ENCODE results near the gene MEIS1.
"Not testable (repeated sequence)": the region's sequence is repeated elsewhere in the genome, so short reads cannot be mapped to it uniquely, and the experiment has no call there.

MEIS1 gene

DNA sequence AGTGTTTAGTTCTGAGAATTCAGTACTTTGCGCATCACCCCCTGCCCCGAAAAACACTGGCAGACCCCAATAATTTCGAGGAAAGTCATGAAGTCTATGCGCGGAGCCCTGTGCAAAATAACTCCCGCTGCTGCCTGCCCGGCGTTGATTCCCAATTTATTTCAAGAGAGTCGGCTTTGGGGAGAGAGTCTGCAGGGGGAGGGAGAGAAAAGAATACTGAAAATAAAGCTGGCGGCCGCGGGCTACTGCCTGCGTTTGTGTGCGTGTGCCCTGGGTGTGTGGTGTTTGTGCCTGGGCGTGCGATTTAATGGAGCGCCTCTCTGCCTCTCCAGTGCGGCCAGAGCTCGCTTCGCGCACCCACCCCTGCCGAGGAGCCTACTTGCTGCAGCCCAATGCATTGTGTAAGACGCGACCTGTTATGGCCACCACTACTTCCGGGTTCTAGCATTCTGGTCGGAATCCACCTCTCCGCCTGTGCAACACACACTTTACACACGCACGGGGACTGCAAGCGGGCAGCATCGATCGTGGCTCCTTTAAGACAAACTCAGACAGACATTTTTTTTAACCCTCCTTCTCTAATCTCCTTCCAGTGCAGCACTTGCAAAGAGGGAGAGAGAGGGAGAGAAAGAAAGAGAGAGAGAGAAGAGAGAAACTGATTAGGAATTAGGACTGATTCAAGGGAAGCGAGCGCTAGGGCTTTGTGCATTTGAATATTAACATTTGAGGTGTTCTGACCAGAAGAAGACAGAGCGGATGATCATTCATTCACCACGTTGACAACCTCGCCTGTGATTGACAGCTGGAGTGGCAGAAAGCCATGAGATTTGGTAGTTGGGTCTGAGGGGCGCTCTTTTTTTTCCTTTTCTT is at the start of gene MEIS1:
TSS of gene MEIS1 (plus strand) at position 447 of the 870 bp plus-strand sequence. CDS start 732 bp downstream, outside the sequence.
- DNase-seq (ENCODE audit: low read depth, low spot score): no peak

DNA sequence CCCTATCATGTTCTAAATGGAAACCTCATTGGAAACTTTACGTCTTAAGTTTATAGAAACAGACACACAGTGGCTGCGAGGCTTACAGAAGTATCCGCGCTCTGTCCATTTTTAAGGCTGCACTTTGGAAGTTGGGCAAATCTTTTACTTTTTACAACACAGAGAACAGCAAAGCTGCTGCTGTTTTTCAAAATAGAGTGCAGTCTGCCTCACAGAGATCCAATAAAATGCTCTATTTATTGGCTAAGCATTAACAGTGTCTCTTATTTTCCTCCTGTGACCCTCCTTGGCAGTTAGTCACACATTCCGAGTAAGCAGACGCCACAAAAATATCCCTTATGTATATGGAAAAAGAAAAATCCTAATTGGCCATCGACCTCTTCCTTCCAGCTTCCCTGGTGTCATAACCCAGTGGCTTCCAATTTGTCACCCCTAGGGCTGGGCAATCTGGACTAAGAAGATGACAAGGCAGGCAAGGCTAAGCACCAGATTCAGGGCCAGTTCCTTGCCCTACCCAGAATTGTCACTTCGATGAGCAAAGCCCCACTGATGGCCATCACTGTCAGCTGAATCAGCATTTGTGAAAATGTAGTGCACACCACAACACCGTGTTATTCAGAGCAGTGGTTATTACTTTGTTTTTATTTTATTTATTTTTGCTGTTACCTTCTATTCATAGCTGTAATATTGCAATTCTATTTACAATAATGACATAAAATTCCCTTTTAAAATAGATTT is 47.7 kb upstream of the MEIS1 start:
- no peak for DNase-seq (ENCODE audit: low read depth, low spot score)

DNA sequence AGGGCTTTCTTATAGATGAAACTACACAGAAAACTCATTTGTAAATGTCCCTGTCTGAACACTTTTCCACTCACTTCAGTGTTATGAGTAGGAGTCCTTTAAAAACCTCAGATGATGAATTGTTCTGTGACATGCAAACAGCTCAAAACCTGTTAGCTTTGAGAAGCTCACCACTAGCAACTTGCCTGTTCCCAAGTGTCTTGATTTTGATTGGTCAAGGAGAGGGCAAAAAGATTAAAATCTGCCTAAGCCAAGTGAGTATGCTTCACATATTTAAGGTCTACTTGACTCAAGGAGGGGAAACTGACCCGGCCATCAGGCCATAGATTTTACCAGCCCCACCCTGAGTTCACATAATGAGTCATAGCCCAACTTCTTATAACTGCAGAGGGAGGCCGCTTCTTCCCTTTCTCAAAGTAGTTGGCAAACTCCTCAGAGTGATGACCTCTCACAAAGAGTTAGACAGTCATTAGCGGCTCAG is 45.2 kb upstream of the MEIS1 start:
- DNase-seq (ENCODE audit: low read depth, low spot score): no peak

DNA sequence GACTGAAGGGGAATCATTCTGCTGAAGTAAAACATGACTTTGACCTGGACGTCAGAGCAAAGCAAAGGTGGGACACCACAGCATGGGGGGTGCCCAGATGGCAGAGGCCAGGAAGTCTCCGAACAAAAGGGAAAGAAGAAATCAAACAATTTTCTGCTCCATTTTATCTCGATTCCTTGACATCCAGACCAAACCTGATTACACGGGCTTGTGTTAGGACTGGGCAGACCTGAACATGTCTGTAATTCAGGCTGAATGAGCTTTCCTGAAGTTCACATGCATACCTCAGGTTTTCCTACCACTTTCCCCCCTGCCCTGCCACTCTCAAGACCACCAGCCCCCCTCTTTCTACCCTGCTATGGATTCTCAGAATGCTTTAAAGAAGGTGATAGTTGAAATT is 44.8 kb upstream of the MEIS1 start:
- DNase-seq (ENCODE audit: low read depth, low spot score): no peak

DNA sequence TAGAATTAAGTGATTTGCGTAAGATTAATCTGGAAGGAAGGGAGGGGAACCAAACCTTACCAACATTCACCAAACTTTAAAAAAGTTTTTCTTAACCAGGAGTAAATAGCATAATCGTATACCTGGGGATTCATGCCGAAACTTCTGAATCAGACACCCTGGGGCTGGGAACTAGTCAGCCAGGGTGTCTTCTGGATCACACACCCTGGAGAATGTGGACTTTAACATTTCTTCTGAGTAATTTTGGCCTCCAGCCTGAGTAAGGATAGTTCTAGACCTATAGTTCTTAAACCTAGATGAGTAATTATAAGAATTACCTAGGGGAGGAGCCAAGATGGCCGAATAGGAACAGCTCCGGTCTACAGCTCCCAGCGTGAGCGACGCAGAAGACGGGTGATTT is 44.1 kb upstream of the MEIS1 start:
- DNase-seq (ENCODE audit: low read depth, low spot score): no peak

DNA sequence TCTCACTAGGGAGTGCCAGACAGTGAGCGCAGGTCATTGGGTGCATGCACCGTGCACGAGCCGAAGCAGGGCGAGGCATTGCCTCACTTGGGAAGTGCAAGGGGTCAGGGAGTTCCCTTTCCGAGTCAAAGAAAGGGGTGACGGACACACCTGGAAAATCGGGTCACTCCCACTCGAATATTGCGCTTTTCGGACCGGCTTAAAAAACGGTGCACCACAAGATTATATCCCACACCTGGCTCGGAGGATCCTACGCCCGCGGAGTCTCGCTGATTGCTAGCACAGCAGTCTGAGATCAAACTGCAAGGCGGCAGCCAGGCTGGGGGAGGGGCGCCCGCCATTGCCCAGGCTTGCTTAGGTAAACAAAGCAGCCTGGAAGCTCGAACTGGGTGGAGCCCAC is 43.7 kb upstream of the MEIS1 start:
- DNase-seq (ENCODE audit: low read depth, low spot score): not testable (repeated sequence)

DNA sequence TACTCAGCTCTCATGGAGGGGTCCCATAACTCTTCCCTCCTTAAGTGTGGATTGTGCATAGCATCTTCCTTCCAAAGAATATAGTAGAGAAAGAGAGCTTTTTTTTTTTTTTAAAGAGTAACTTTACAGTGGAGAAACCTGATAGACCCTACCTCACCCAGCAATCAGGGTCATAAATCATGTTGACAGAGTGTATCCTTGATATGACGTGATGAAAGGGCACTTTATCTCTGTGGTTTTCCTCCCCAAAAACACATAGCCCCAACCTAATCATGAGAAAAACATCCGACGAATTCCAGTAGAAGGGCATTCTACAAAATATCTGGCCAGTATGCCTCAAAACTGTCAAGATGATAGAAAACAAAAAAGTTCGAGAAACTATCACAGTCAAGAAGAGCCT is 29.5 kb upstream of the MEIS1 start:
- no peak for DNase-seq (ENCODE audit: low read depth, low spot score)

DNA sequence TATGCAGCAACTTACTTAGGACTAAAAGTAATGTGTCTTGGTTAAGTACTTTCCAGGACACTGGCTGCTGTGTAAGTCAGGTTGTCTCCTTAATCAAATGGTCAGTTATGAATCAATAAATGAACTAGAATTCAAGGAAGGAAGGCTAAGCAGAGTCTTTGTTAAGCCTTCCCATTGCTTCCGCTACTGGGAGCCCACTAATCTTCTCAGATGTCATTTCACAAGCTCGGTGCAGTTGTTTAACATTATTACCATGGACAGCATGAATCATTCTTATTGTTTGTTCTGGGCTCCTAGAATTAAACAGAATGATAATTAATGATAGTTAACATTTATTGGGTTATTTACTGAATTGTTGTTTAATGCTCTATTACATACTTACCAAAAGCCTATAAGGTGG is 26.0 kb upstream of the MEIS1 start:
- DNase-seq (ENCODE audit: low read depth, low spot score): no peak

DNA sequence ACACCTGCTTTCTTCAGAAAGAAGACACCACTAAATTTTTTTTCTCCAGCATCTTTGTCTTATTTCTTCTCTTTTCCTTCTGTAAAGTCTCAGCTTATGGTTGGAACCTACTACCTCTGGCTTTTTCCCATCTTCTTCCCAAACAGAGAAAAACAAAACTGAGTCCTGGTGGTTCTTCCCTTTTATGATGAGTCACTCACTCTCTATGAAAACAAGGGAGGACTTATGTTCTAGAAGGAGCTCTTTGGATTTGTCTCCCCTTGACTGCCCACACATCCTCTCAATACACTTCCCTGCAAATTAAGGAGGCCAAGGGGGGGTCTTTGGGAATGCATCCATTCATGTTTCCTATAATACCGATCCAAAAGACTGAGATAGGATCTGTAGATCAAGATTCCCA is 22.1 kb upstream of the MEIS1 start:
- DNase-seq (ENCODE audit: low read depth, low spot score): no peak

DNA sequence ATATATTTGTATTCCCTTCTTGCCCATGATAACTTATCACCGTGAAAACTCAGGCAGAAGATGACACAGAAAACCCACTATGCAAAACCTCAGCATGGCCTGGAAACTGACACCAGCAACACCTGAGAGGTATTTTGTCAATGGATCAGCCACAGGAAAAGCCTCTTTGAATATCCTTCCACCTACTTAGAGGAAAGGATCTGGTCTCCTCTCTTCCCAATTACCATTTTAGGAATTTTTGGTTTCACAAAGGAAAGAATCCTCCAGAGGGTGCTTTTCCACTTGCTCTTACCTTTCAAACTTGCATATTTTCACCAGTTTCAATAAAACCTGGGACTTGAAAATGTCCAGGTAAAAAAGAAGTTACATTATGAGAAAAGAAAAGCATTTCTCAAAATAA is 20.0 kb upstream of the MEIS1 start:
- DNase-seq (ENCODE audit: low read depth, low spot score): no peak

DNA sequence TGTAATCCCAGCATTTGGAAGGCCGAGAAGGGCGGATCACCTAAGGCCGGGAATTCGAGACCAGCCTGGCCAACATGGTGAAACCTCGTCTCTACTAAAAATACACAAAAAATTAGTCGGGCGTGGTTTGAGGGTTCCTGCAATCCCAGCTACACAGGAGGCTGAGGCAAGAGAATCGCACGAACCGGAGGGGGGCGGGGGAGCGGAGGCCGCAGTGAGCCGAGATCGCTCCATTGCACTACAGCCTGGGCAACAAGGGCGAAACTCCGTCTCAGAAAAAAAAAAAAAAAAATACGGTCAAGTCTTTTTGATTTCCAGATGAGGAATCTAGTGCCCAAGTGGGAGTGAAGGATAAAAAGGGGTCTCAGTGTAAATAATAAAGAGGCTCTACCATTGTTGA is 16.5 kb upstream of the MEIS1 start:
- no peak for DNase-seq (ENCODE audit: low read depth, low spot score)

DNA sequence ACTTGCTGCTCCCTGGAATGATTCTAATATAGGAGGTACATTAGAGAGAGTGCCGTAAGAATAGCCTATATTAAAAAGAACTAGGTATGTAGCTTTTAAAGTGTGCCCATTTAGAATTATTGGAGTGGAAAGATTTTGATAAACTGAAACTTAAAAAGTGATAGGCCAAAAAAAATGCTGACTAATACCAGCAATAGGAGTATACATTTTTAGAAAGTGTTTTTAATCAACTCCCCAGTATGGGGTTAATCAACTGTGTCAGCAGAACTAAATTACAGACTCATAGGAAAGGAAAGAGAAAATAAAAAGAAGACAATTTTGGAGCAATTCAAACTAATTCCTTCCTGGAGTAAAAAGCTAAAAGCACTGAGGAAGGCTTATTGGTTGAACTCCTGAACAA is 13.3 kb upstream of the MEIS1 start:
- DNase-seq (ENCODE audit: low read depth, low spot score): no peak

DNA sequence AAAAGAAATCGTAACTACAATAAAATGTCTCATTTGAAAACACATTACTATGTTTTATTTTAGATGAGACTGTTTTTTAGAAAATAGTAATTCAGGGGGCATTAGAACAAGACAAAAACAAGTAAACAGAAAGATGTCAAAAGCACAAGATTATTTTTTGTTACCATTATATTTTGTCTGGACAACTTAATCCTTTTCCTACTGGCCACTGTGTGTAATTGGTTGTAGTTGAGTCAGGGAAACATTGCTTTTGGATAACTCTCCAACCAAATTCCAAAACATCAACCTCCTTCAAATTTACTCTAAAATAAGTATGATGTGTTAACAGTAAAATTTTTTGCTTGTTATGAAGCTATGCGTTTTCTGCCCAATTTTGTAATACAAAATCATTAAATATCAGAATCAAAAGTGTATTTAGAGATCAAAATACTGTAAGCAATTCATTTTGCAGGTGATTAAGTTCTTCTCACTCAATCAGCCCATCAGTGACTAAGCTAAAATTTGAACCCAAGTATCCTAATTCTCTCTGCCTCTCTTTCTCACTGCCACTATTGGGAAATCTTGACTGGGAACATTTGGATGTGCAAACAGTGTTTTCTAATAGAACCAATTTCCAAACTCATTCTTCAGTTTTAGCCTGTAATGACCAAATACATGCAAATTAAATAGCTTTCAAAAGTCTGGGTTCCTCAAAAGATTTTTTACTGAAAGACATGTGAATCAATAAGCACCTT is 11.4 kb upstream of the MEIS1 start:
- no peak for DNase-seq (ENCODE audit: low read depth, low spot score)

DNA sequence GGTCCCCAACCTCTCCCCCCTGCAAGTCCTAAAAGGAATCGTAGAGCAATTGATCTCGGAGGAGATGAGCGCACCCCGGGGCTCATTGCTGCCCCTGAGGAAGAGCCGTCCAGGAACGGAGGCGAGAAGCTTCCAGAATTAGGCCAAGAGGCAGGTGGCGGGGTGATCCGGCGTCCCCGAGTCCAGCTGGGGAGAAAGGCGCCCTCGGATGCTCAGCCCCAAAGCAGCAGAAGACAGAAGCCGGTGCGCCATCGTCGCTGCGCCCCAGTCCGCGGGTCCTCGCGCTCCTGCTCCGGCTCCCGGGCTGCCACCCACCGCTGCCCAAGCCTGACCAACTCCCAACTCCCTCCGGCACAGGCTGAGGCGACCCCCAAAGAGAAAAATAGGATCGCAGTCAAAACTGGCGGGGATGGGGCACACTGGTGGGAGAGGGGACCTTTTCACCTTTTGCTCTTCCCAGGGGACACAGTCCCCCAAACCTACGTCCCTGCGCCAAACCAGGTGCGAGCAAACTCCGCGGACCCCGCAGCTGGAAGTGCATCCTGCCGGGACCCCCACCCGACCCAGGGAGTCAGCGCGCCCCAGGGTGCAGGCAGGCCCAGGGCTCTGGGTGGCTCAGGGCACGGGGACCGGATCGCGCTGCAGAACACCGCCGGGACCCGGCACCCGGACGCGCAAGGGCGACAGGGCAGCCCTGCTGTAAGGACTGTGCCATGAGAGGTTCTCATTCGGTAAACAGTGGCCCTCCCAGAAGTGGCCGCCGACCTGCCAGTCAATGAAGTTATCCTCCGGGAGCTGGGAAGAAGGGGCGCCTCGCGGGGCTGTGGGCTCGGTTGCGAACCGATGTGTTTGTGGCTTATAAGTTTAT is 8.4 kb upstream of the MEIS1 start:
- DNase-seq (ENCODE audit: low read depth, low spot score): no peak

DNA sequence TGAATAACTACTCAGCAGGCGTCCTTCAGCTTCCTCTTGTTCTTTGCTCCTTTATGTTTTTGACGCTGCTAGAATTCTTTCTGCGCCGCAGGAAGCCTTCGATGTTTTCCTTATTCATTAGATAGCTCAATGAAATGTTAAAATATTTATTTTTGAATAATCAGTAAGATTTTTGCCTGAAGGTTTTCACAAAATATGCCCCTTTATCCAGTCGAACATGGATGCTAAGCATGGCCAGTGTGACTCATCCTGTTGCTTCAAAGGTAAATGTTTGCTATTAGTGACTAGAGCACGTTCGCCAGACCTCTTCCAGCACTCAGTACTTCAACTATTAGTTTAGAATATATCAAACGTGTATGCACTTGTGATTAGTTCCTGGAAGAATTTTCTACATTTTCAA is 7.6 kb upstream of the MEIS1 start:
- DNase-seq (ENCODE audit: low read depth, low spot score): no peak

DNA sequence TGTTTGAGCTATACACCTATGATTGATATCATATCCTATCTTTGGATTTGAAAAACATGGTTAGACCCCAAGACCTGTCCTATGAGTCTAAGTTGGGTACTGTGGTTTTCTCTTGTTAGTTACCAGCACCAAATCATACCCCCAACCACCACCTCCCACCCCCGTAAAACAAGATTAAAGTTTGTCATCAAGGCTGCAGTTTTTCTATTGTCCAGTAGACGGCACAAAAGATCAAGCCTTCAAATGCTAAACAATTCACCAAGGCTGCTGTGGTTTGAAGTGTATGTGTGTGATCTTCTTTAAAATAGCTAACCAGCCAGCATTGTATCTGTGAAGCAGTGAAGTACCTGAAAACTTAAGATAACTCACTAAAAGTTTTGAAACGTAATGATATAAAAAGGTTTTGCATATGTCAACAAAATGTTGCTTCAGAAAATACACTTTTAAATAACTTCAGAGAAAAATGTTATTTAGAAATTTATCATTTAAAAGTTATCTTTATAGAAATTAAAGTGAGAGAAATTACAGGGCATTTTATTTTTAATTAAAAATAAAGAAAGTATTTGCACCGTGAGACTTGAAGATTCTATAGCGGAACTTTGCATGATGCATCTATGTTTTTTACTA is 5.8 kb upstream of the MEIS1 start:
- no peak for DNase-seq (ENCODE audit: low read depth, low spot score)

DNA sequence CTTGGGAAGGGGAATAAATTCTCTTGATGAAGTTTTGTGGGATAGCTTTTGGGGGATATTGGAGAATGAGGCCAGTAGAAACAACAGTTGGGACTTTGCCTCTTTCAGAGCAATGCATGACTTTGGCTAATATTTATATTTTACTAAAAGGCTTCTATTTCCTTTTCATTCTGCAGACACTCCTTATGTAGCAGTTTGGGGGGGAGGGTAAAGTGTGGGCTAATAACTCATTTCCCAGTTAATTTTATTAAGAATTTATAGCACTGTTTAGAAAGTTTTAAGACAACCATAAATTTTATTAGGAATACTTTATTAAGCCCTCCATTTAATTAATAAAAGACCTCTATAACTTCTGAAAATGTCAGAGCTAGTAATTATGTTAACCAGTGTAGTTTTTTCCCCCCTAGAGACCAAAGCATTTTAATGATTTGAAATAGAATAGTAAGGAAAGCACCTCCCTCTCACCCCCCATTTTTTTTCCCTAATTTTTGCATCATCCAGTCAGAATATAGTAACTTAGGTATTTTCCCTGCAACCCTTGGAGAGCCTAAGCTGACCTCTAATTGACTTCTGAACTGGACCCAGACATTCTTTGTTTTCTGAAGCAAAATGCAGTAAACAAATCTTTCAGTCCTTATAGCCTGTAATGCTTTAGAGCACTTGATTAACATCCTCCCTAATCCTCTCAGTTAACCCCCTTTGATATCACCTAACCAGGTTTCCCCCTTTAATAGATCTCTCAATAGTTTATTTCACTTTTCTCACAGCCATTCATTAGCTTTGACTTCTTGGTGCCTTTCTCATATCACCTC is 5.0 kb upstream of the MEIS1 start:
- no peak for DNase-seq (ENCODE audit: low read depth, low spot score)

DNA sequence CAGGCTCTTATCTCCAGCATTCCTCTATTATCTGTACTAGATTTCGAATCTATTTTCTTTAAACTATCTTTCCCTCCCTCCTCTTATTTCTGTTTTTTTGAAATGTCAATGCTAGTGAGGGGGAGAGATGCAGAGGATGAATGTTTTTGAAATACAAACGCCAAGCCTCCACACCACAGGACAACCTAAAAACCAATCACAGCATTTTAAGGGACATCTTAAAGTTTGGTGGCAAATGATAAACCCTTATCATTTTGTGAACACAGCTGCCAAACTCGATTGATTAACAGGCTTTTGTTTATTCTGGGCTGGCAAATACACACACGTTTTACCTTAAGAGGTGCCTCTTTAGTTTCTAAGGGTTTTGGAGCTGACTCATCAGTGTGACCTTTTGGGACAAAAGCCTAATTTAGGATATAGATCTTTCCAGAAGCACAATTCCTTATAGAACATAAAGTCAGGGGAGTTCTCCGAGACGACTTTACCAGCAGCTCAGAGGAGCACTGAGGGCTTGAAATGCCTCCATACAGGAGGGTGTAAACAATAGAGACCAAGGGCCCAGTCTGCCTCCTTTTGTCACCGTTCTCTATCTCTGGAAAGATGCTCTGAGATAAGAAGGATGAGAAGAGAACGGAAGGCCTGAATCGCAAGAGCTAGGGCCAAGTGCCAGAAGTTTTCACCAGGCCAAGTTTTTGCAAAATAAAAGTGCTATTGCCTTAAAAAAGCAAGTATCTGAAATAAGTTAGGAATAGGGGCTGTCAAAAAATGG is 4.2 kb upstream of the MEIS1 start:
- no peak for DNase-seq (ENCODE audit: low read depth, low spot score)

DNA sequence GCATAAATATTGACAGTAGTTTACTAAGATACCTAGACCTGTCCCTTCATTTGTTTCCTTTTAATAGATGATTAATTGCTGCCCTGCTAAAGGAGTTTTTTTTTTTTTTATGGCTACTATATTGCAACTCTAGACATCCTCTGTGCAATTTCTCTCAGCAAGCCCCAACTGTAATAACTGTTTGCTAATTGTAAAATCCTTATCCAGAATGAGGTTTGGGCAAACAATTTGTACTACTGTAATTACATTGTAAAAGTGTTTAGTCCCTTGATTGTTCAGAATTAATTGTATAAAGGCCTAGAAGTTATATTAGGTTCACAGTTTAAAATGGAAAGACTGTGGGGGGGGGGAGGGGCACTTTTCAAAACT is 3.7 kb upstream of the MEIS1 start:
- no peak for DNase-seq (ENCODE audit: low read depth, low spot score)

All from activated naive CD8-positive, alpha-beta T cell treated with anti-CD3 and anti-CD28 coated beads, Interleukin-2, amount 50 U/mL, for 16 hours (primary cell).